ENCODE measurements around the gene TUBGCP5. TPM values are rescaled to one million over a fixed set of nuclear protein-coding genes. Genes with fewer than 3 reads are reported as not detected.

TUBGCP5 gene
- total RNA-seq, 2 donors from 2014 or later, result 23.0 to 24.7 TPM

- peak; percentile 90 for DNase-seq
- Histone ChIP-seq H3K9ac (ENCODE audit: extremely low read depth, low read length, poor library complexity, severe bottlenecking) (no peak overlapping the region), H3K9me3 (ENCODE audit: control insufficient read depth, low read length) (peaks cover 7% of the 10 kb centered on the region), H3K4me1 (ENCODE audit: control insufficient read depth, insufficient read depth, low read length) (no peaks in the 10 kb centered on the region), H3K27ac (ENCODE audit: low read depth, low read length) (no peak overlapping the region), H3K27me3 (ENCODE audit: control insufficient read depth, insufficient read depth, low read length, poor library complexity, severe bottlenecking) (no peaks in the 10 kb centered on the region), H3K4me3 (ENCODE audit: low read length) (no peak overlapping the region), H3K36me3 (ENCODE audit: control insufficient read depth, insufficient read depth, low read length) (peaks cover 48% of the 10 kb centered on the region)
- Mint-ChIP-seq H3K27me3 (ENCODE audit: insufficient read depth) (no peaks in the 10 kb centered on the region), H3K27ac (no peak overlapping the region), H3K36me3 (ENCODE audit: low read depth) (peaks cover 38% of the 10 kb centered on the region), H3K9me3 (peaks cover 6% of the 10 kb centered on the region), H3K4me3 (no peak overlapping the region), H3K4me1 (peaks cover 4% of the 10 kb centered on the region)
- TF ChIP-seq CTCF (conservative IDR thresholded peaks at IDR 0.05), result peak; percentile 87
- WGBS, 2 experiments (ENCODE audit: insufficient coverage in 1 of 2, insufficient read length in 1 of 2), result 34 to 64% methylated on average over 3 to 5 of the region's 5 CpGs
Measured at GRCh38 chr15:23035964-23036566, 3.3 kb downstream of the TUBGCP5 start.

DNA sequence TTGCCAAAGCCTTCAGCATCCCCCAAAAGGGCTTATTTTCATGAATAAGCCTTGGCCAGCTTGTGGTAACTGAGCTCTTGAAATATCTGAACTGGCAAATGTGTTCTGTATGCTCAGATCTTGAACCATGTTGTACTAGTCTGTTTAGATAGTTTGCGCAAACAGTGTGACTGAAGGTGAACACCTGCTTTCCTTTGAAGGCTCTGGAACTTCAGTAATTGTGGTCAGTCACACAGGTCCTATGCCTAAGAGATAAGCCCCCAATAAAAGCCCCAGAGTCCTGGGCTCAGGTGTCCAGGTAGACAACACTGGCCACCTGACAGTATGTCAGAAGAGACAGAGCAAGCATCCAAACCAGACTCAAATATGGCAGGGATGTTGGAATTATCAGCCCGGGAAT lies 5.4 kb downstream of the TUBGCP5 start:
- Histone ChIP-seq H3K9ac (ENCODE audit: extremely low read depth, low read length, poor library complexity, severe bottlenecking) (no peak overlapping the region), H3K27me3 (ENCODE audit: control insufficient read depth, insufficient read depth, low read length, poor library complexity, severe bottlenecking) (no peaks in the 10 kb centered on the region), H3K9me3 (ENCODE audit: control insufficient read depth, low read length) (peaks cover 7% of the 10 kb centered on the region), H3K4me1 (ENCODE audit: control insufficient read depth, insufficient read depth, low read length) (no peaks in the 10 kb centered on the region), H3K36me3 (ENCODE audit: control insufficient read depth, insufficient read depth, low read length) (peaks cover 60% of the 10 kb centered on the region), H3K4me3 (ENCODE audit: low read length) (no peak overlapping the region), H3K27ac (ENCODE audit: low read depth, low read length) (no peak overlapping the region)
- no peak for DNase-seq
- Mint-ChIP-seq H3K27ac (no peak overlapping the region), H3K4me1 (peaks cover 1% of the 10 kb centered on the region), H3K36me3 (ENCODE audit: low read depth) (peaks cover 54% of the 10 kb centered on the region), H3K27me3 (ENCODE audit: insufficient read depth) (no peaks in the 10 kb centered on the region), H3K4me3 (no peak overlapping the region), H3K9me3 (peaks cover 6% of the 10 kb centered on the region)
- TF ChIP-seq CTCF (conservative IDR thresholded peaks at IDR 0.05), result no peak
- 92 to 100% methylated on average over 2 of the region's 2 CpGs for WGBS, 2 experiments (ENCODE audit: insufficient coverage in 1 of 2, insufficient read length in 1 of 2)

DNA sequence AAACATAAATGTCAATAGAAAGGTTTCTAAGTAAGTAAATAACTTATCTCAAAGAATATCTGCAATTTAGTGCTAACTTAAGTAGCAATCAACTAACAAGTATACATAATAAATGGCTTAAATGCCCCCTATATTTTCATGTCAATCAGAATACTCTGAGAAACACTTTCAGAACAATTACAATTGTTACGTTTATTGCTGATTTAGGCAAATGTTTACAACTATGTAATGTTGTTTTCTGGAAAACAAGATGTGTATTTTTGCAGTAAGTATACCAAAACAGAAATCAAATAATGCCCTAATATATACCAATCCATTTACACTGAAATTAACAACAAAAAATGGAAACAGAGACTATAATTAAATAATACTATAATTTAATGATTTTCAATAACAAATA lies 13.2 kb downstream of the TUBGCP5 start:
- peaks cover 85% of the 10 kb centered on the region for H3K36me3 ChIP-seq (ENCODE audit: control insufficient read depth, insufficient read depth, low read length)
- no peak overlapping the region for H3K4me3 ChIP-seq (ENCODE audit: low read length)
- Mint-ChIP-seq H3K4me3 (no peak overlapping the region), H3K4me1 (no peaks in the 10 kb centered on the region), H3K36me3 (ENCODE audit: low read depth) (peaks cover 61% of the 10 kb centered on the region), H3K27me3 (ENCODE audit: insufficient read depth) (no peaks in the 10 kb centered on the region), H3K27ac (no peak overlapping the region), H3K9me3 (no peaks in the 10 kb centered on the region)
- no peak overlapping the region for H3K9ac ChIP-seq (ENCODE audit: extremely low read depth, low read length, poor library complexity, severe bottlenecking)
- no peaks in the 10 kb centered on the region for H3K4me1 ChIP-seq (ENCODE audit: control insufficient read depth, insufficient read depth, low read length)
- no peaks in the 10 kb centered on the region for H3K9me3 ChIP-seq (ENCODE audit: control insufficient read depth, low read length)
- H3K27ac ChIP-seq (ENCODE audit: low read depth, low read length), result no peak overlapping the region
- no peak for TF ChIP-seq CTCF (conservative IDR thresholded peaks at IDR 0.05)
- no peak for DNase-seq
- no peaks in the 10 kb centered on the region for H3K27me3 ChIP-seq (ENCODE audit: control insufficient read depth, insufficient read depth, low read length, poor library complexity, severe bottlenecking)
- 100% methylated on average over 1 of the region's 1 CpG; no CpG with 5 or more reads in 1 of the 2 experiments for WGBS, 2 experiments (ENCODE audit: insufficient coverage in 1 of 2, insufficient read length in 1 of 2)

All from endodermal cell (in vitro differentiated cells).